Testis (tissue), 2 donors: ENCODE measurements around the gene BSG.

Experiments
- CTCF ChIP-seq, 3 experiments: fragments of 450-650 bp in 2 of 3; fragments of 200-600 bp in 1 of 3; sonication (generic) in 1 of 3; IDR thresholded peaks; one replicate each; pipeline ENCODE4 v1.5.1; 2016 to 2019; ENCODE audit warnings: antibody characterized with exemption in 3 of 3, mild to moderate bottlenecking in 2 of 3, moderate library complexity in 1 of 3
- POLR2A ChIP-seq: fragments of 450-650 bp; IDR thresholded peaks from one replicate; pipeline ENCODE4 v1.6.1; 2017; ENCODE audit warnings: antibody characterized with exemption, mild to moderate bottlenecking, moderate library complexity

DNA sequence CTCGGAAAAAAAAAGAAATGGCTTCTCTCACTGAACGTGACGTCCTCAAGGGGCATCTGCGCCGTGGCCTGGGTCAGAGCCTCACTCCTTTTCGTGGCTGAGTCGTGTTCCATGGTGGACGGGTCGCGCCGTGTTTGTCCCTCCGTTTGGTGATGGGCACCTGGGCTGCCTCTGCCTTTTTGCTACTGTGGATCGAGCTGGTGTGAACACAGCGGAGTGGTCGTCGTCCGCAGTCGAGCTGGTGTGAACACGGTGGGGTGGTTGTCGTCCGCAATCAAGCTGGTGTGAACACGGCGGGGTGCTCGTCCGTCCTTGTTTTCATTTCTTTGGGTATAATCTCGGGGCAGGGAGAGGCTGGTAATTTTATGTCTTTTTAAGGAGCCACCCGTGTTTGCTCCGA is 28.9 kb downstream of the BSG start:
- TF ChIP-seq CTCF (IDR thresholded peaks at IDR 0.05) (no peak), POLR2A (no peak)
